ENCODE data around the gene COL4A5. TPM values are rescaled to one million over a fixed set of nuclear protein-coding genes. Genes with fewer than 3 reads are reported as not detected.
"Not testable (repeated sequence)": the region's sequence is repeated elsewhere in the genome, so short reads cannot be mapped to it uniquely, and the experiment has no call there.

COL4A5 gene
- total RNA-seq, 1 donor from 2014 or later = 48.0 TPM

DNA sequence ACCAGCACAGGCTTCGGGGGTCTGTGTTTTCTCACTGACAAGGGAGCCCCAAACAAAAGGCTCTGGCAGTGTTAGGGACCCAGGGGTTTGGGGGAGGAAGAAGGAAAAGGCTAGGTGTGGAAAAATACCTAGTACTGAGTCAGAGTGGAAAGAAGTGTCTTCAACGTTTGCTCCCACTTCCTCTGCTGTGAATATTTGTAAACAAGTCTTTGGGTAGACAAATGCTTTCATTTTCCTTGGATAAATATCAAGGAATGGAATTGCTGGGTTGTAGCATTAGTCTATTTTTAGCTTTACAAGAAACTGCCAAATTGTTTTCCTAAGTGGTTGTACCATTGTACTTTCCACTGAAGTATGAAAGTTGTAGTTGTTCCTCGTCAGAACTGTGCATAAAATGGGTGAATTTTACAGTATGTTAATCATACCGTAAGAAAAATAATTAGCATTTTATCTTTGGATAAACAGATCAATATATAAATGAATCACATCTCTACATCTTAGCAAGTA lies 17.4 kb downstream of the COL4A5 start:
- DNase-seq = peak; percentile 1

GRCh38 chrX:108464604-108465003 lies 25.0 kb downstream of the COL4A5 start:
- no peak for DNase-seq

DNA sequence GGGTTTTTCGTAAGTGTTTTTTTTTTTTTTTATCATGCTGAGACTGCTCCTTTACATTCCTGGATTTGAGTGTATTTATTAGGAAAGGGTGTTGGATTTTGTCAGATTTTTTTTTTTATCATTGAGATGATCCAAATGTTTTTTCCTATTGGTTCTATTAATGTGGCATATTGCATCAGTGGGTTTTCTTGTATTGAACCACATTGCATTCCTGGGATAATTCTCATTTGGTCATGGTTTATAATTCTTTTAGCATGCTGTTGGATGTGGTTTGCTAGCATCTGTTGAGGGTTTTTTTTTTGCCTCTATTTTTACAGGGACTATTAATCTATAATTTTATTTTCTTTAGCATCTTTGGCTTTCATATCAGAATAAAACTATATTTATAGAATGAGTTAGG lies 28.8 kb downstream of the COL4A5 start:
- DNase-seq = no peak

GRCh38 chrX:108473979-108474378 lies 34.3 kb downstream of the COL4A5 start:
- no peak for DNase-seq

- DNase-seq = not testable (repeated sequence)
Measured at GRCh38 chrX:108481528-108481927, 41.9 kb downstream of the COL4A5 start.

- DNase-seq = no peak
Measured at GRCh38 chrX:108484251-108484650, 44.6 kb downstream of the COL4A5 start.

- no peak for DNase-seq
Measured at GRCh38 chrX:108485960-108486359, 46.3 kb downstream of the COL4A5 start.

- no peak for DNase-seq
Measured at GRCh38 chrX:108494406-108495090, 54.9 kb downstream of the COL4A5 start.

DNA sequence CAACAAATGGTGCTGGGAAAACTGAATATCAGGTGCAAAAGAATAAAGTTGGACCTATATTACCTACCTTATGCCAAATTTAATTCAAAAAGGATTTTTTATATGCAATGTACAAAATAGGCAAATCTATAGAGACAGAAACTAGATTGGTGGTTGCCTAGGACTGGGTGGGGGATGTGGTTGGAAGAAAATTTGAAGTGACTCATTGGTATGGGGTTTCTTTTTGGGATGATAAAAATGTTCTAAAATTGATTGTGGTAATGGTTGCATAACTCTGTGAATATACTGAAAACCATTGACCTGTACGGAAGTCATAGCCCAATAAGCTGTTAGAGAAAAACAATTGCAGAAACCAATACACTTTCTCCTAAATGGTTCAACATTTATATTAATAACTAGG lies 72.1 kb downstream of the COL4A5 start:
- no peak for DNase-seq

DNA sequence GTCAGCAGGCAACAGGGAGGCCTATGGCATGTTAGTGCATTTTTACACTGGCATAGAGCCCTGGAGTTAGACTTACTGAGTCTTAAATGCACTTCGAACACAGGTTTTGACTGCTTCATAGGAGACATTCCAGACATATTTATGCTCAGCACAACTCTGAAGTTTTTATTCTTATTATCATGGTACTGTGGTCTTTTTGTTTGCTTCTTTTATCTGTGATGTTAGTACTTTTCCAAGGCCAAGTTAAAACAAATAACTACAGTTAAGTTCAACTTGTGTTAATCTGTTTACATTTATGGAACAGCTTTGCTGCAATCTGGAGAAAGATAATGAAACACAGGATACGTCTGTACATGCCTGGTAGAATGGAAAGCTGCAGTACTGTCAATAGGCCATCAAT lies 76.5 kb downstream of the COL4A5 start:
- peak; percentile 35 for DNase-seq

DNA sequence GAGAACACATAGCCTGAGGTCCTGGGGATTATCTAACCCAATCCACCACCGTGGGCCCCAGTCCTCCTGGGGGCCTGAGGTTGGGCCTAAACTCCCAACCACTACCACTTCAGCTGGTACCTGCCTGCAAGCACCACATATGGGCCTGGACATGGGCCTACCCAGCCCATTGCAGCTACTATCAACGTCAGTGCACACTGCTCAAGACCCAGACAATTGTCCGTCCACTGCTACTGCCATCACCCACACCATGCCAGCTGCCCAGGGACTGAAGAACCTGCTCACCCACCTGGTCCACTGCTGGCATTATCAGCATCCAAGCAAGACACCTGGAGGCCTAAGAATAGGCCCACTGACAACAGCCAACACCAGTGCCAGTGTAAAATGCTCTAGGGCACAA lies 88.1 kb downstream of the COL4A5 start:
- DNase-seq = no peak

GRCh38 chrX:108537005-108537404 lies 97.4 kb downstream of the COL4A5 start:
- DNase-seq = peak; percentile 66

- no peak for DNase-seq
Measured at GRCh38 chrX:108541286-108541685, 101.6 kb downstream of the COL4A5 start.

DNA sequence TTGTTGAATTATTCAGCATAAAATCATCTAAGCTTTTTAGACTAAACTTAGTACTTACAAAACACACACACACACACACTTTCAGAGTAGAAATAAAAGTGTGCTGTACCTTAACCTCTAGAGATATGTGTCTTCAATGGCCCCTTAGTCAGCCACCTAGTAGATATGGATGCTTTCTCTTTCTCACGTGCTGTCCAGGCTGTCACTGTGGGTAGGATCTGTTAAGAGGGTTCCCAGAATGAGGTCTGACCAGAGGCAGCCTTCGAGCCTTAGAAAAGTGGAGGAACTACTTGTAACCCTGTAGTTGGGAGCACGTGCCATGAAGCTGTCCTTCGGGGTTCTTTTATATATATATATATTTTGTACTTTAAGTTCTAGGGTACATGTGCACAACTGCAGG lies 117.9 kb downstream of the COL4A5 start:
- no peak for DNase-seq

DNA sequence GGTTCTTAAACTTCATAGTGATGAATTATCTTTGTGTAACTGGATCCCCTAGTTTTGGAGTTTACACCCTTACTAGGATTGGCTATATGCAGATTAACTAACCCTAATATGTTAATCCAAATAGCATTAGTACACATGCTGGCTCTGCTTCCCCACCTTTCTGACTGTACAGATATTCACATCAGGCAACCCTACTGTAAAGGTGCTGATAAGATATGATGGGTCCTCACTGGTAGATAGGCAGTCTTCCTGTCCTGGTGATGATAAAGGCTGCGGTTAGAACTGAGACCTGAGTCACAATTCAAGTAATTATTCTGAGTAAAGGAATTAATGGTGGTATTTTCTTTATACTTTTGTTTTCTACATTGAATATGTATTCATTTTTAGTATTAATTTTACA lies 118.6 kb downstream of the COL4A5 start:
- no peak for DNase-seq

GRCh38 chrX:108573136-108573535 lies 133.5 kb downstream of the COL4A5 start:
- DNase-seq = no peak

DNA sequence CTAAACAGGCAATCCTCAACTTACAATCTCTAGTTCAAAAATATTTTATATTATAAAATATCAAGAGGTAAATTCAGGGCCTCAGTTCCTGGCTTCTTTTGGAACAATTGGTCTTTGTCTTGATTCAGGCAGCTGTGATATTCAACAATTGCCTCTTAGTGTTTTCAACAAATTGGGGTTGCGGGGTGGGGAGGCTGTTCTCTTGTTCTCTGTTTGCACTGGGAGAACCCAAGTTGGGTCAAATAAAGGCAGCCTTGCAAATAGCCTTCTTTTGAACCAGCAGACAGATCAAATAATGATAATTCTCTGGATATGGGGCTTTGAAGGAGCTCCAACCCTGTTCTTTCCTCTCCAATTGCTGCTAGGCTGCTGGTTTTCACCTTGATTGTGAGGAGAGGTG lies 142.5 kb downstream of the COL4A5 start:
- no peak for DNase-seq

- DNase-seq = peak; percentile 31
Measured at GRCh38 chrX:108584617-108585211, 145.1 kb downstream of the COL4A5 start.

DNA sequence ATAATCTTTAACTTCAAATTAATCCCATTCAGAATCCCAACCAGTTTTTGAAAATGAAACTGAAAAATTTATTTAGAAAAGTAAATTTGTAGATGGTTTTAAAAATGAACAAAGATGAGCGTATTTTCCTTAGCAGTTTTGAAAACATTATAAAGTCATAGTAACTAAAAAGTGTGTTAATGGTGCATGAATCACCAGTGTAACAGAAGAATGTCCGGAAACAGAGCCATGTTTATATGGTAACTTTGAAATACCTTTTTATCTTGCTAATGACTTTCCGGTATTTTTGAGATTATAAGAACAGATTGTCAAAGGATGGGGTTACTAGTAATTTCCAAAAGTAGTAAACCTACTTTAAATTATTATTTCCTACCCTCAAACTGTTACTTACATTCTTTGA lies 150.9 kb downstream of the COL4A5 start:
- peak; percentile 73 for DNase-seq

DNA sequence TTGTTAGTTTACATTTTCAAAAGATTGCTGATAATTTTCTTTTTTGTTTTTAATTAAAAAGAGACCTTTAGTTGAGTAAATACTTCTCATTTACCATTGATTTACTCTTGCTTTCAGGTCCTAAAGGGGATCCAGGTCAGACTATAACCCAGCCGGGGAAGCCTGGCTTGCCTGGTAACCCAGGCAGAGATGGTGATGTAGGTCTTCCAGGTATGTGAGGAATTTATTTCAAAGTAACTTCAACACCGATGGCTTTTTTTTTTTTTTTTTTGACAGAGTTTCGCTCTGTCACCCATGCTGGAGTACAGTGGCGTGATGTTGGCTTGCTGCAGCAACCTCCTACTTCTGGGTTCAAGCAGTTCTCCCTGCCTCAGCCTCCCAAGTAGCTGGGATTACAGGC lies 161.6 kb downstream of the COL4A5 start:
- DNase-seq = no peak

DNA sequence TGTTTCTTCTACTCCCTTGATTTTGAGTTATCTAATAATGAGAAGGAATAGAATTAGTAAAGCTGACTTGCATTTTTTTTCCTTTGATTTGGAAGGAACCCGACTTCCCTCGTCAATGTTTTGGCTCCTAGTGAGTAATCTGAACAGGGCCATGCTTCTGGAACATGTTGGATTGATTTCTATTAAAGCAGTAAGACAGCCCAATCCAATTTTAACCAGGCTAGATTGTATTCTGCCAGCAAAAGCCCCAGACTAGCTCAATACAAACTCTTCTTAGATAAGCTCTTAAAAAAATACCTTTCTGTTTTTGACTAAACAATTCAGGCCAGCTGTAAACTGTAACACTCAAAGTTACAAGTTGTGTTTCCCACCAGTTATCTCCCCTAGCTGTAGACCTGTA lies 170.5 kb downstream of the COL4A5 start:
- no peak for DNase-seq

DNA sequence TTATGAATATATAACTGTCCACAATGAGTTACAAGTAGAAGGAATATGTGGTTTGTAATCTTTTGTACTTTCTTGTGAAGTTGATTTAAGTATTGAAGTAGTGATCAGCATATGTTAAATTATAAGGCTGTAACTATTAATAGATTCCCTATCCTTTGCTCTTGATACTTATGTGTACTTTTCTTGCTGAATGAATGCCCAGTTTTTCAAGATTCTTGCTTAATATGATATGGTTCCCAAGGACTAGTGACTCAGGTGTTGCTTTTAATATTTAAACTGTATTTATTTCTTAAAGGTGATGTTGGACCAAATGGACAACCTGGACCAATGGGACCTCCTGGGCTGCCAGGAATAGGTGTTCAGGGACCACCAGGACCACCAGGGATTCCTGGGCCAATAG lies 175.0 kb downstream of the COL4A5 start:
- DNase-seq = no peak

- DNase-seq = no peak
Measured at GRCh38 chrX:108640817-108641216, 201.2 kb downstream of the COL4A5 start.

DNA sequence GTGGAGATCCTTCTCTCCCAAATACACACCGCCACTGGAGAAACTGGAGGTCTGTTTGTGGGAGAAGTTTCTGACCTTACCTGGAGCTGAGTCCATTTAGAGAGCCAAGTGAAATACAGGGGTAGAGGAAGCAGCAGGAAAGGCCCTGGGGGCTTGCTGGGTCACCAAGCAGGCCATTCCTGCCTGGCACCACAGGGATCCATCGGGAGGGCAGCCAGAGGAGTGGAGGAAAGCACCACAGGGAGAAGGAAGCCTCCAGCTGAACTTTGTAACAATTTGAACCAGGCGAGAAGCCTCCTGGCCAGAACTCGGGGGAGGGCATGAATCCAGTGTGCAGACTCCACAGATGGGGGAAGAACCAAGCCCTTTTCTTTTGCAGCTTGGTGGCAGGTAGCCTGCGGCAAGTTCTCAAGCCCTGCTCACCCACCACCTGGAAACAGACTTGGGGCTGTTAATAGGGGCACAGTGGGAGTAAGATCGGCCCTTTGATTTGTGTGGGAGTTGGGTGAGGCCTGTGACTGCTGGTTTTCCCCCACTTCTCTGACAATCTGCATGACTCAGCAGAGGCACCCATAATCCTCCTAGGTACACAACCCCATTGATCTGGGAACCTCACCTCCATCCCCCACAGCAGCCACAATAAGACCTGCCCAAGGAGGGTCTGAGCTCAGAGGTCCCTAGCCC lies 202.1 kb downstream of the COL4A5 start:
- DNase-seq = no peak
